Kidney epithelial cell (primary cell): ENCODE results near the gene CTRL. TPM values are rescaled to one million over a fixed set of nuclear protein-coding genes. Genes with fewer than 3 reads are reported as not detected.
"Not testable (repeated sequence)": the region's sequence is repeated elsewhere in the genome, so short reads cannot be mapped to it uniquely, and the experiment has no call there.

Experiments used
- DNase-seq: peaks from one replicate; pipeline ENCODE4 v3.0.0-alpha.2; 2010; ENCODE audit warnings: low read depth
- H3K27me3 ChIP-seq: 2 replicates; pipeline ENCODE4 v1.6.0; 2011; ENCODE audit warnings: low read length; ENCODE audit not compliant: control insufficient read depth, insufficient read depth
- H3K36me3 ChIP-seq: 2 replicates; pipeline ENCODE4 v1.5.1; 2011; ENCODE audit warnings: low read length; ENCODE audit not compliant: control insufficient read depth, insufficient read depth
- H3K4me3 ChIP-seq: 2 replicates; pipeline ENCODE4 v1.5.1; 2011; ENCODE audit warnings: low read depth, mild to moderate bottlenecking, control low read depth, low read length
- total RNA-seq: library from RNA; depleted of rRNA; stranded (reverse); fragments of >200 nt; gene quantifications from 2 replicates; pipeline ENCODE4 v1.2.3, GENCODE V29; 2015
- TF ChIP-seq, protein P1 (sequence below): IDR thresholded peaks from 2 replicates; pipeline ENCODE4 v1.5.1; 2011; ENCODE audit warnings: mild to moderate bottlenecking, moderate library complexity, low read length, control low read depth, inconsistent platforms; ENCODE audit not compliant: insufficient read depth, poor library complexity, severe bottlenecking

CTRL gene
- total RNA-seq, 1 donor from 2014 or later = not detected

DNA sequence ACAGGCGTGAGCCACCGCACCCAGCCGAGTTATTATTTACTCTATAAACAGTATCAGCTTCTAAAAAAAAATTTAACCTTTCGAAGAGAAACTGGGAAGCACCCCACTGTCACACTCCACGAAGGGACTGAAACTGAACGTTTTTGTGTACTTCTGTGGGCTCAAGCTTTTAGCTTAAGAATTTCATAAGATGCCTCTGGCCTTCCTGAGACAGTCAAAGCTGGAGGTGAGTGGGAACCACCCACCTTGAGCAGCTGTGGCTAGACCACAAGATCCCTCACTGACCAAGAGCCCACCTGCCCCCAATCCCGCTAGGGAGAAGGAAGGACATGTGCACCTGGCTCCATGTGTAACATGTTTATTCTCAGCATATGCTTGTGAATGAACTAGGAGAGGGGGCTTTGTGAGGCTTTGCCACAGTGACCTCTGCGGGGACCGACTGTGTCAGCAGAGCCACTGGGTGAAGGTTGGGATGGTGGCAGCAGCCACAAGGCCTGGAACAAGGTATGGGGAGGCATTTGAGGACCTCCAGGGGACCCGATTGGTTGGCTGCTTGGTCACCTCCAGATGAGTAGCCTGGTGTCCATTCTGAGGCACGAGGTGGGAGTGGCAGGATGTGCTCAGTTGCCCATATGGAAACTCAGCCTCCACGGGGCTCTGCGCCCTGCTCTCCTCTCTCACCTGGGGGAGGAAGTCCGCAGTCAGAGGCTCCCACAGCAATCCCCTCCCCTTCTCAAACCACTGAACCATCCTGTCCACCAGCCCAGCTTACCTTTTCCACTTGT, 43.9 kb upstream of the CTRL start:
- no peak overlapping the region for H3K4me3 ChIP-seq
- TF ChIP-seq, protein P1, sequence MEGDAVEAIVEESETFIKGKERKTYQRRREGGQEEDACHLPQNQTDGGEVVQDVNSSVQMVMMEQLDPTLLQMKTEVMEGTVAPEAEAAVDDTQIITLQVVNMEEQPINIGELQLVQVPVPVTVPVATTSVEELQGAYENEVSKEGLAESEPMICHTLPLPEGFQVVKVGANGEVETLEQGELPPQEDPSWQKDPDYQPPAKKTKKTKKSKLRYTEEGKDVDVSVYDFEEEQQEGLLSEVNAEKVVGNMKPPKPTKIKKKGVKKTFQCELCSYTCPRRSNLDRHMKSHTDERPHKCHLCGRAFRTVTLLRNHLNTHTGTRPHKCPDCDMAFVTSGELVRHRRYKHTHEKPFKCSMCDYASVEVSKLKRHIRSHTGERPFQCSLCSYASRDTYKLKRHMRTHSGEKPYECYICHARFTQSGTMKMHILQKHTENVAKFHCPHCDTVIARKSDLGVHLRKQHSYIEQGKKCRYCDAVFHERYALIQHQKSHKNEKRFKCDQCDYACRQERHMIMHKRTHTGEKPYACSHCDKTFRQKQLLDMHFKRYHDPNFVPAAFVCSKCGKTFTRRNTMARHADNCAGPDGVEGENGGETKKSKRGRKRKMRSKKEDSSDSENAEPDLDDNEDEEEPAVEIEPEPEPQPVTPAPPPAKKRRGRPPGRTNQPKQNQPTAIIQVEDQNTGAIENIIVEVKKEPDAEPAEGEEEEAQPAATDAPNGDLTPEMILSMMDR = no peak
- H3K27me3 ChIP-seq = peaks cover 22% of the 10 kb centered on the region
- no peak for DNase-seq
- no peaks in the 10 kb centered on the region for H3K36me3 ChIP-seq

DNA sequence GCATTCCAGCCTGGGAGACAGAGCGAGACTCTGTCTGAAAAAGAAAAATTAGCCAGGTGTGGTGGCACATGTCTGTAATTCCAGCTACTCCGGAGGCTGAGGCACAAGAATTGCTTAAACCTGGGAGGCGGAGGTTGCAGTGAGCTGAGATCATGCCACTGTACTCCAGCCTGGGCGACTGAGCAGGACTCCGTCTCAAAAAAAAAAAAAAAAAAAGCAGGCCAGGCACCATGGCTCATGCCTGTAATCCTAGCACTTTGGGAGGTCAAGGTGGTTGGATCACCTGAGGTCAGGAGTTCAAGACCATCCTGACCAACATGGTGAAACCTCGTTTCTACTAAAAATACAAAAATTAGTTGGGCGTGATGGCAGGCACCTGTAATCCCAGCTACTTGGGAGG, 40.6 kb upstream of the CTRL start:
- H3K36me3 ChIP-seq, H3K4me3 ChIP-seq, DNase-seq, H3K27me3 ChIP-seq: not testable (repeated sequence)

GRCh38 chr16:67971111-67971510, 39.4 kb upstream of the CTRL start:
- no peaks in the 10 kb centered on the region for H3K27me3 ChIP-seq
- TF ChIP-seq, protein P1 = no peak
- no peak overlapping the region for H3K4me3 ChIP-seq
- H3K36me3 ChIP-seq = no peaks in the 10 kb centered on the region
- no peak for DNase-seq

- Histone ChIP-seq H3K27me3 (no peaks in the 10 kb centered on the region), H3K4me3 (peak overlapping the region; percentile 92), H3K36me3 (no peaks in the 10 kb centered on the region)
- DNase-seq = no peak
- TF ChIP-seq, protein P1 = no peak
These were observed 37.8 kb upstream of the CTRL start for GRCh38 chr16:67969254-67970039.

DNA sequence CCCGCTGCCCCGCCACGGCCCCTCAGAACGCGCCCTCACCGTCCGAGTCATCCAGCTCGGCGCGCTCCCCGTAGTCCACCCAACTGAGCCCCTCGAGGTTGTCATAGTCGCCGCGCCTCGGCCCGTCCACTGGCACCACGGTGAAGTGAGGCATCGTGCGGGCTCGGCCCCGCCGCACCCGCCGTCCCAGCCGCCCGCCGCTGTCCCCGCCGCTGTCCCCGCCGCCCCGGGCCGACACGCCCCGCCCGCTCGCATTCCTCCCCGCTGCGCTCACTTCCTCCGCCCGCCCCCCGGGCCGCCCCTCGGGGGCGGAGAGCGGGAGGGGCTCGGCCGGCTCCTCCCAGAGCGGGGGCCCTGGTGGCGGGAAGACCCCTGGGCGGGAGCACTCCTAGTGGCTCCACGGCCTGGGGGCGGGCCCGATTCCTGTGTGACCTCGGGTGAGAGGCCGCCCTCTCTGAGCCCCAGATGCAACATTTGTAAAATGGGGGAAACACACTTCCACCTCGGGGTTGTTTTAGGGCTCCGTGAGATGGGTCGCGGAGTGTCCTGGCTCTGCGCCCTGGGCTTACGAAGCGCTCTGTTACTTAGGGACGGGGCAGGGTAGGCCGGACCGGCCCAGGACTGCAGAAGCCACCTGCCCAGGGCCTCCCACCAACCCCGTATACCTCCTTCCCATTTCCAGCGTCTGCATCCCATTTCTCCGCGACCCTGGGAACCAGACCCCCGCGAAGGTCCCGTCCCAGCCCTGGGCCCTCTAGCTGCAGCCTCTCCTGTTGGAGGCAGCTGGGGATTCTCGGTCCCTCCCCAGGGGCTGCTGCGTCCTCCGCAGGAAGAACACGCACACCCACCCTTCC, 37.0 kb upstream of the CTRL start, which contains the start of gene SLC12A4:
SLC12A4 (minus strand) TSS at position 238 of the 854 bp plus-strand sequence; CDS start at position 154, 84 bp downstream.
- no peak for DNase-seq
- Histone ChIP-seq H3K36me3 (no peaks in the 10 kb centered on the region), H3K27me3 (no peaks in the 10 kb centered on the region), H3K4me3 (peak within 1 kb of the TSS; percentile 92)
- TF ChIP-seq, protein P1 = no peak
